GM21360 (cell line): ENCODE measurements around the gene PDGFB.

Source experiments
- ATAC-seq: cut with Tn5 transposase; IDR thresholded peaks from one replicate; pipeline ENCODE4 v1.9.1; 2021; ENCODE audit warnings: mild to moderate bottlenecking, moderate library complexity; ENCODE audit not compliant: unreplicated experiment

Gene PDGFB

GRCh38 chr22:39254789-39255298 lies 10.1 kb upstream of the PDGFB start:
- ATAC-seq = no peak

GRCh38 chr22:39254122-39254521 lies 9.3 kb upstream of the PDGFB start:
- no peak for ATAC-seq

- ATAC-seq = no peak
Observed at GRCh38 chr22:39253435-39254070, 8.8 kb upstream of the PDGFB start.

- no peak for ATAC-seq
Observed at GRCh38 chr22:39252461-39253434, 8.0 kb upstream of the PDGFB start.

- ATAC-seq = no peak
Observed at GRCh38 chr22:39251762-39252460, 7.1 kb upstream of the PDGFB start.

- ATAC-seq = no peak
Observed at GRCh38 chr22:39250838-39251237, 6.1 kb upstream of the PDGFB start.

GRCh38 chr22:39250131-39250530 lies 5.3 kb upstream of the PDGFB start:
- ATAC-seq = no peak

GRCh38 chr22:39249086-39249704 lies 4.4 kb upstream of the PDGFB start:
- no peak for ATAC-seq

- ATAC-seq = no peak
Observed at GRCh38 chr22:39248254-39248653, 3.5 kb upstream of the PDGFB start.

GRCh38 chr22:39247361-39247760 lies 2.6 kb upstream of the PDGFB start:
- no peak for ATAC-seq

GRCh38 chr22:39246690-39247332 lies 2.0 kb upstream of the PDGFB start:
- ATAC-seq = no peak

GRCh38 chr22:39246217-39246616 lies 1.4 kb upstream of the PDGFB start:
- no peak for ATAC-seq

GRCh38 chr22:39245130-39246039 lies 603 bp upstream of the PDGFB start:
- no peak for ATAC-seq

- ATAC-seq = no peak
Observed at GRCh38 chr22:39244136-39244495, 666 bp downstream of the PDGFB start.

GRCh38 chr22:39243439-39244135 lies 1.2 kb downstream of the PDGFB start:
- no peak for ATAC-seq

GRCh38 chr22:39242595-39243438 lies 2.0 kb downstream of the PDGFB start:
- no peak for ATAC-seq

- ATAC-seq = no peak
Observed at GRCh38 chr22:39241794-39242594, 2.8 kb downstream of the PDGFB start.
